Astrocyte of the spinal cord (primary cell): ENCODE data around the gene ZNF438.

ENCODE experiments used
- DNase-seq: peaks from one replicate; pipeline ENCODE4 v3.0.0; 2011; ENCODE audit warnings: low read depth, low spot score
- H3K4me3 ChIP-seq: 2 replicates; pipeline ENCODE4 v1.5.1; 2011; ENCODE audit warnings: low read depth, mild to moderate bottlenecking, low read length, moderate library complexity
- CTCF ChIP-seq: IDR thresholded peaks from 2 replicates; pipeline ENCODE4 v1.5.1; 2012; ENCODE audit warnings: low read depth, mild to moderate bottlenecking, low read length, inconsistent platforms
- in situ Hi-C: cut with HindIII; loops from 2 replicates; pipeline ENCODE4 v1.10.0; 2017; ENCODE audit warnings: low sequenced_read_pairs

ZNF438 gene

DNA sequence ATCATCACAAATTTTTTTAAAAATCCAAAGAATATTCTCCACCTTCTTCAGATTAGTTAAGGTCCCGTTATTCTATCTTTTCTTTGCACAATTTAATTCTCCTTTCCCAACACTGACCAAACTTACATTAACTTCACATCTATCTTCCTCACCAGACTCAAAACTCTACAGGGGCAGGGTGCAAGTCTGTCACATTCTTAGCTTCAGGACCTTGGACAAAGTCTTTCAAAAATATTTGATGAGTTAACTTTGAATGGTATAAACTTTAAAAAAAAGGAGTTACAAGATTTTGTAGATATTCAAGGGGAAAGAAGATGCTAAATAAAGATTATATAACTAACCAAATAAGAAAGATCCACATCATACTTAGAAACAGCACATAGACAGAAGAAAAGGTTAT lies 132.7 kb downstream of the ZNF438 start:
- in situ Hi-C loops = no loop called here
- no peak overlapping the region for H3K4me3 ChIP-seq
- TF ChIP-seq CTCF = no peak
- no peak for DNase-seq

DNA sequence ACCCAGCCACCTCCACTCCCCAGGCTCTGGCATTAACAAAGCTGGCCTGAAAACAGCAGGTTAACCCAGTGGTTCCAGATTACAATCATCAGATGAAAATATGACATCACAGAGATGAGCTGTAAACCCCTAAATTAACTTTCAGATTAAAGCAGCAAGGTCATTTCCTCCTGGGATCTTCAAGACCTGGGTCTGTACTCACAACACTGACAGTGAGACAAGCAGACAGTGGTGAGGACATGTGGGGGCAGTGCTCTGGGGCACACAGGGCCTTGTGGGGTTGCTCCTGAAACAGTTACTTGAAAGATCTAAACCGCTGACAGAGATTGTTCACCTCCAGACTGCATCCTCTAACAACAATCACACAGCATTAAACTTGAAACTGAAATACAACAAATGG lies 134.1 kb downstream of the ZNF438 start:
- no peak for TF ChIP-seq CTCF
- H3K4me3 ChIP-seq = no peak overlapping the region
- in situ Hi-C loops = no loop called here
- no peak for DNase-seq

- in situ Hi-C loops = no loop called here
Observed at GRCh38 chr10:30897048-30897447, 134.6 kb downstream of the ZNF438 start.

DNA sequence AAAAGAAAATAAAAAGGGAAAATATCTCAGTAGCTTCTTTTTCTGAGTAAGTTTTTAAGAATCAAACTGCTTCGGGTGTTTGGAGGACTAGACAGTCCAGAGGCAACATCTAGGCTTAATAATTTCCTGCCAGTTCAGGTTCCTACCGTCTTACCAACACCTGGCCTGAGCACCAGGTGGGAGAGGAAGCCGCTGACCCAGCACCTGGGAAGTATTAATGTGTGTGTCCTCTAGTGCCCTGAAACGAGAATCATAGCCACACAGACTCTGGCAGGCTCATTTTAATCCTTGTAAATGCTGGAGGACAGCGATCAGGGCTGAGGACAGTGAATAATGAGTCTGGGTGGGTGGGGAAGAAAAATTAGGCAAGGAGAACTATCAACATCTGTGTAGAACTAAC lies 137.4 kb downstream of the ZNF438 start:
- in situ Hi-C loops = no loop called here
- no peak overlapping the region for H3K4me3 ChIP-seq
- no peak for DNase-seq
- TF ChIP-seq CTCF = no peak

More at GRCh38 chr10:30897048-30897447, 134.6 kb downstream of the ZNF438 start:
- no peak overlapping the region for H3K4me3 ChIP-seq
- DNase-seq = no peak
- no peak for TF ChIP-seq CTCF

GRCh38 chr10:30893208-30893607 lies 138.5 kb downstream of the ZNF438 start:
- no peak for TF ChIP-seq CTCF
- in situ Hi-C loops = no loop called here
- DNase-seq = no peak
- no peak overlapping the region for H3K4me3 ChIP-seq

DNA sequence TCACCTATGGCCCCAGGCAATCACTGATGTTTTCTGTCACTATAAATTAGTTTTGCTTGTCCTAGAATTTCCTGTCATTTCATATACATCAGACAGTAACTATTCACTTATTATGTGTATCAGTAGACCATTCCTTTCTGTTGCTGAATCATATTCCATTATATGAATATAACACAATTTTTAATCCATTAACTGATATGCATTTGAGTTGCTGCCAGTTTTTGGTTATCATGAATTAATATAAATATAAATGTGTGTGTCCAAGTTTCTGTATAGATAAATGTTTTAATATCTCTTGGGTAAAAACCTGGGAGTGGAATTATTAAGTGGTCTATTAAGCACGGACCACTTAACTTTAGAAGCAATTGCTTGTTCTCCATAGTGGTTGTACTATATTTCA lies 143.8 kb downstream of the ZNF438 start:
- DNase-seq = no peak
- no peak for TF ChIP-seq CTCF
- in situ Hi-C loops = no loop called here
- H3K4me3 ChIP-seq = no peak overlapping the region

DNA sequence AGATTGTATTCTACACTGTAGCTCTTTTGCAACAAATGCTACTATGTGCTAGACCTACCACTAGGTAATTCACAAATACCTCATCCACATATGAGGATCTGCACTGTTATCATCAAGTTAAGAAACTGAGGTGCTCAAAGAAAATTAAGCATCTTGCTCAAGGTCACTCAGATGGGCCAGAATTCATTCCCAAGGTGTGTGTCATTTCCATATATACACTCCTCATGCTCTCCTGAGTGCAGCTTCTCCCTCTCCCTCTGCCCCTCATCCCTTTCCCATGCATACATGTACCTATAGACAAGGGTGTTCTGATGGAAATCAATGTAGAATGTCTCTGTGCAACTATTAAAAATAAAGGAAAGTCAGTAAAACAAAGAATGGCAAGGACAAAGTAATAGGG lies 146.2 kb downstream of the ZNF438 start:
- H3K4me3 ChIP-seq = no peak overlapping the region
- TF ChIP-seq CTCF = no peak
- DNase-seq = no peak
- in situ Hi-C loops = no loop called here
